GM18870 (cell line): Measurements from ENCODE around the gene SLC4A1AP.

Experiments
- ATAC-seq: cut with Tn5 transposase; IDR thresholded peaks from one replicate; pipeline ENCODE4 v1.9.1; 2021; ENCODE audit warnings: moderate library complexity; ENCODE audit not compliant: unreplicated experiment

The SLC4A1AP gene

DNA sequence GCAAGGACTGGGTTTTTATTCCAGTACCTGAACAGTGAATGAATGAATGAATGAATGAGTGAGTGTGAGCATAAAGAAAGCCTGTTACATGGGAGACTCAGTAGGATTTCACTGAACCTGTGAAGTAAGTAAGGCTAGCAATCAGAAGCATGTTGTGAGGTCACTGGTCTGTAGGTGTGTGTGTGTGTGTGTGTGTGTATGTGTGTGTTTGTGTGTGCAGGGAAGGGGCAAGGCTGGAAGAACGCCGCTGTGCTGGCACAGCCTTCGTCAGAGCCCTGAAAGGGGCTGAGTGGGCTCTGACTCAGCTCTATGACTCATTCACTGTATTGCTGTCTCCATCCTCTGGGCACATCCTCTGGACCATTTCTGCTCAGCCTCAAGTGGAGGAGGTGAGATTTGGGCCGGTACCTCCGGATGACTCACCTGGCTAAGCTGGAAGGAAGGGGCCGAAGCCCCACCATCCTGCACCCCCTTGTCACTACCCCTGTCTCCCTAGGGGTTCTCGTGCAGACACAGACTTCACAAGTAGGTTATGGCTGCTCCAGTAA, 56.4 kb downstream of the SLC4A1AP start:
- ATAC-seq = no peak

GRCh38 chr2:27721335-27721734, 57.6 kb downstream of the SLC4A1AP start:
- ATAC-seq = no peak

DNA sequence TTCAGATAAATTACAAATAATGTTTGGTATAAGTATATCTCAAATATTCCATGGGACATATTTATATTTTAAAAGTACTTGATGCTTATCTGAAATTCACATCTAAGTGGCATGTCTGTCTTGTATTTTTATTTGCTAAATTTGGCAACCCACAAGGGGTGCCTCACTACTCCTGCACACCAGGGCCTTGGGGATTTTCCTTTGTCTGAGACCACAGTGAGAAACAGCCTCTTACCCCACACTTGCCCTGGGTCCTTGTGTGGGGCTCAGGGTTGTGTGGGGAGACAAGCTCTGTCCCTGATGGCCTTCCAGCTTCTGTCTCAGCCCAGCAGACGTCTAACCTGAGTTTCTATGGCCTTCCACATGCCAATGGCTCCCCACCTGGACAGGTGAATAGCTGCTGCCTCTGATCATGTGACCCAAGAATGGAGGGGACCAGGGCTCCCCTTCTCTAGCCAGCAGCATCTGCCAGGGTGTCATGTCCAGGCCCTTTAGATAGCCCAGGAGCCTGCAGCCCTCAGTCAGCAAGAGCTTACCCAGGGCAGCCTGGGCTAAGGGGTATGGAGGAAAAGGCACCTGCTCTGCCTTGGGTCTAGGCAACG, 58.3 kb downstream of the SLC4A1AP start:
- ATAC-seq = no peak

DNA sequence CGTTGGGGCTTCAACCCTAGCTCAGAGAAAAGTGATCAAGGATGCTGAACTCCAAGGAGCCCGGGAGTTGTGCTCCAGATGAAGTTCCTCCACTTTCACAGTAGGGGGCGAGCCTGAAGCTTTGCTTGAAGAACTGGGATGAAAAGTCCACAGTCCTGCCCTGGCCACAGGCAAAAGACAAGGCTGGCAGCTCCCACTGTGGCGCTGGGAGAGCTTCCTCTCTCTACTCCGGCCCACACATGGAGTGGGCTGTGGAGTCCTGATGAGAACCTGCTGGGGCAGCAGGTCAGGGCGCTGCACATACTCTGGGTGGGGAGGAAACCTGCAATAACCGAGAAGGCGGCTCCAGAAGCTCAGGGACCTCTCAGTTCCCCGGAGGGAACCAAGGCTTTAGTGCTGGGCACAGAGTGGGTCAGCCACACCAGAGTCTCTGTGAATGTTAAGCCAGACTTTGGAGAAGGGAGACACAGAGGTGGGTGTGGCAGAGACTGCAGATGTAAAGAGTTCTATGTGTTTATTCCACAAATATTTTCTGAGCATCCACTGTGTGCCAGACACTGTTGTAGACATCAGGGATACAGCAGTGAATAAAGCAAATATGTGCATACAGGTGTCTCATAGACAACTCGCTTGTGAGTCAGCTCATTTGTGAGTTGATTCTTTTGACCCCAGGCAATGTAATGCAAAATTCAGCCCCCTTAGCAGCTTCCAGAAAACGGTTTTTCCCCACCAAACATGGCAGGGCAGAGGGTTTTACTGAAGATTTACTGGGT, 59.9 kb downstream of the SLC4A1AP start:
- no peak for ATAC-seq

DNA sequence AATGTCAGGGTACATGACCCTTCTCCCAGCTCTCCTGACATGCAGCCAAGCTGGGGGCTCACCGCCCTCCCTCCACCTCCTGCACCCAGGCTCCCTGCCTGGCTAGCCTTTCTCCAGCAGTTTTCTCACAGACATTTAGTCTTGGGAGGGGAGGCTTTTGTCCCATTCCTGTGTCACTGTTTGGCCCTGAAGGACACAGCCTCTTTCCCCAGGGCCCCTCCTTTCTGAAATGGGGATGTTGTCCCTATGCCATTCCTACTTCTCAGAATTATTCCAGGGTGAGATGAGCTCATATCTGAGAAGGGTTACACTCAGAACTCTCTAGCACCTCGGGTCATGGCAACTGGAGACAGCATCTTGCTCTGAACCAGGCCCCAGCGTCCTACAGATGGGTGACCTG, 60.5 kb downstream of the SLC4A1AP start:
- no peak for ATAC-seq

GRCh38 chr2:27724905-27725701, 61.4 kb downstream of the SLC4A1AP start:
- no peak for ATAC-seq

DNA sequence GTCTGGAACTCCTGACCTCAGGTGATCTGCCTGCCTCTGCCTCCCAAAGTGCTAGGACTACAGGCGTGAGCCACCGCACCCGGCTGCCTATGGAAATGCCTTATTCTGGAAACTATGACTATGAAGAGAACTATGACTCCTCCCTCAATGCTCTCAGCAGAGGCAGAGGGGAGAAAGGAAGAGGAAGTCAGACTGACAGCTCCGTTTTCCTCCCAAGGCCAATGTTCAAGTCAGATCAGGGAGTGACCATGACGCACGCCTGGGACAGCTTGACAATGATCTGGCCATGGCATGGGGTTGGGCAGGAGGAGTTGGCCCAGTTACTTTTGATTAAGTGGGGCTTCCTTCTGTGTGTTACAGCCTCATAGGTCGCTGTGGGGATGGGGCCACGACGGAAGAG, 63.6 kb downstream of the SLC4A1AP start:
- no peak for ATAC-seq

DNA sequence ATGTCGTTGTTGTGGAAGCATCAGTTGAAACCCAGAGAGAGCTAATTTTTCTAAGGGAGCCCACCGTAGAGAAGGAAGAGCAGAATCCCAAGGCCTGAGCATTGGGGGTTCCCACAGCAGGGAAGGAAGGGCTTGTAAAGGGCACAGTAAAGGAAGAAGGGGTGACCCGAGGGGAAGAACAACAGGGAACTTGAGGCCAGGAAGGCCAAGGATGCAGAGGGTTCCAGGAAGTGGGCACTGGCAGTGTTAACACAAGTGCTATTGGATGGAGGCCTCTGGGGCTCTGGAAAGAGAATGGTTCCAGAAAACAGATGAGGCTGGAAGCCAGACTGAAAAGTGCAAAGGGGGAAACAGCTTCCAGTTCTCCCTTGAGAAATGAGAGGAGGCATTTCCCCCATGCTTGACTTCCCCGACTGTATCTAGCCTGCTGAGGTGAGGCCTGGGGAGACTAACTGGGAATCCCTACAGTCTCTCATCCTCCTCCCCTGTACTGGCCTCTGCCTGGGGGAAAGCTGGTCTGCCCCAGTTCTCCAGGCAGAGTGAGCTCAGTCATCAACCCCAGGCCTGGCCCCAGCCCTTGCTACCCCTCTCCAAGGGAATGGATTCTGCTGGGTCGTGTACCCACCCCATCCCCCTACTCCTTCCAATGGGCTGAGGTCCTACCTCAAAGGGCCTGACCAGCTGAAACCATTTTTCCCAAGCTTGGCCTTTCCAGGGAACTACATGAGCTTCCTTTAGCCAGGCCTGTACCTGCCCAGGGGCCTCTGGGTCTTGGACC, 64.6 kb downstream of the SLC4A1AP start:
- ATAC-seq = no peak

GRCh38 chr2:27729198-27729597, 65.5 kb downstream of the SLC4A1AP start:
- no peak for ATAC-seq

GRCh38 chr2:27729614-27730013, 65.9 kb downstream of the SLC4A1AP start:
- ATAC-seq = no peak

GRCh38 chr2:27730261-27730662, 66.6 kb downstream of the SLC4A1AP start:
- no peak for ATAC-seq

GRCh38 chr2:27730980-27731691, 67.4 kb downstream of the SLC4A1AP start:
- no peak for ATAC-seq

DNA sequence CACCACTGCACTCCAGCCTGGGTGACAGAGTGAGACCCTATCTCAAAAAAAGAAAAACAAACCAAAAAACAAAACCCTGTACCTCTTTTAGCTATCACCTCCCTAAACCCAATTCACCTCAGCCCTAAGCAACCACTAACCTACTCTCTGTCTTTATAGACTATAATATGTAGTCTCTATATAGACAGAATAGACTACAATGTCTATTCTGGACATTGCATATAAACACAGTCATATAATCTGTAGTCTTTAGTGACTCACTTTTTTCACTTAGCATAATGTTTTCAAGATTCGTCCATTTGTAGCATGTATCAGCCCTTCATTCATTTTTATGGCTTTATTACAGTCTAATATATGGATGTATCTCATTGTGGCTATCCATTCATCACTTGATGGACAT, 70.6 kb downstream of the SLC4A1AP start:
- no peak for ATAC-seq

DNA sequence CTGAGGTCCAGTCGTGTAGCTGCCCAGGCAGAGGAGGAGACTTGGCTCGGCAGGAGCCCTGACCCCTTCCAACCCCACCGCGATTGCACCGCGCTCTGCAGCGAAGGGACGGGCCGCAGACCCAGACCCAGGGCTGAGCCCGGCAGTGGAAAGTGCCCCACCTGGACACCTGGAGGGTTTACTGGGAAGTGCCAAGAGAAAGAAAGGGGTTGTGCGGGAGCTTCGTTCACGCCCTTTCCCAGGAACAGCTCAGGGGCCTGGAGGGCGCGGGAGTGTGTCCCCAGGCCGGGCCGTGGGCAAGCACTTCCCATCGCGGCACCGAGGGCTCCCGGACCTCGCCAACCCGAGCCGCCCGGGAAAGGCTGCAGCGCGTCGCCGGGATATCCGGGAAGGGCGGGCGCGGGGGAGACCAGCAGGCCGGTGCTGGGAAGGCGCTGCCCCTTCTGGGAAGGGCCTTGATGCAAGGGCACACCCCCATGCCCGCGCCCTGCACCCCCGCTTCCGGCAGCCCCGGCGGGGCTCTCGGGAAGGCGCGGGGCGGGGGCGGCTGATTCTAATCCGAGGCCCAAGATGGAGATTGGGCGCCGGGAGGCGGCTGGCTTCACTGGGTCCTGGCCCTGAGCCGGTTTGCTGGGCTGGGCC, 71.7 kb downstream of the SLC4A1AP start:
- no peak for ATAC-seq

- ATAC-seq = no peak
Measured at GRCh38 chr2:27736031-27736889, 72.6 kb downstream of the SLC4A1AP start.

DNA sequence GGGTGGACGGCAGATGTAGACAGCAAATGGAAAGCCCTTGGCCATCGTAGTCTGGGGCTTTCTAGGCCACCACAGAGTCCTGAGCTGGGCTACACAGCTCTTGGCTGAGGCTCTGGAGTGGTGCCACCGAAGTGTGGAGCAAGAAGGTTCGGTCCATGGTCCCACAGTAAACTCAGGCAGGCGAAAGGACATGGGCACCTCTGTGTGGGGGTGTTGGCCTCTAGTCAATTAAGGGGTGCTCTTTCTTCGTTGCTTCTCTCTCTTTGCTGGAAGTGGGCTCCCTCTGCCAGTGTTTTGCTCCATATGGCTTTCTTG, 73.2 kb downstream of the SLC4A1AP start:
- no peak for ATAC-seq

GRCh38 chr2:27737676-27738348, 74.1 kb downstream of the SLC4A1AP start:
- no peak for ATAC-seq

- ATAC-seq = no peak
Measured at GRCh38 chr2:27738349-27739057, 74.8 kb downstream of the SLC4A1AP start.
